Activated naive CD4-positive, alpha-beta T cell treated with anti-CD3 and anti-CD28 coated beads, Interleukin-2, amount 10 ng/mL, durations not matched to agents 7 days and 5 days (primary cell): ENCODE measurements around the gene KRTAP5-1.
A peak's percentile ranks its signal among the peaks of the same experiment; 100 is the strongest.
"Not testable (repeated sequence)": the region's sequence is repeated elsewhere in the genome, so short reads cannot be mapped to it uniquely, and the experiment has no call there.

Experiments
- CTCF ChIA-PET: fragments of 350-600 bp; sonication (Branson Sonifier 250); formaldehyde crosslinking; loops from one replicate; lab custom pipeline; 2021; ENCODE audit warnings: antibody characterized with exemption; lab: Charles Lee
- DNase-seq: peaks from one replicate; pipeline ENCODE4 v3.0.0-alpha.2; 2020
- H3K27ac Mint-ChIP-seq: one replicate; pipeline ENCODE4 v1.8.0; 2021; ENCODE audit warnings: mild to moderate bottlenecking, moderate library complexity, mixed read lengths
- H3K27me3 Mint-ChIP-seq: one replicate; pipeline ENCODE4 v1.8.0; 2021; ENCODE audit warnings: mild to moderate bottlenecking, mixed read lengths
- H3K36me3 Mint-ChIP-seq: one replicate; pipeline ENCODE4 v1.8.0; 2021; ENCODE audit warnings: mixed read lengths
- H3K4me1 Mint-ChIP-seq: one replicate; pipeline ENCODE4 v1.8.0; 2021; ENCODE audit warnings: mixed read lengths
- H3K4me3 Mint-ChIP-seq: one replicate; pipeline ENCODE4 v1.8.0; 2021; ENCODE audit warnings: mild to moderate bottlenecking, moderate library complexity, mixed read lengths
- H3K9me3 Mint-ChIP-seq: one replicate; pipeline ENCODE4 v1.8.0; 2021; ENCODE audit warnings: mixed read lengths

Gene KRTAP5-1

DNA sequence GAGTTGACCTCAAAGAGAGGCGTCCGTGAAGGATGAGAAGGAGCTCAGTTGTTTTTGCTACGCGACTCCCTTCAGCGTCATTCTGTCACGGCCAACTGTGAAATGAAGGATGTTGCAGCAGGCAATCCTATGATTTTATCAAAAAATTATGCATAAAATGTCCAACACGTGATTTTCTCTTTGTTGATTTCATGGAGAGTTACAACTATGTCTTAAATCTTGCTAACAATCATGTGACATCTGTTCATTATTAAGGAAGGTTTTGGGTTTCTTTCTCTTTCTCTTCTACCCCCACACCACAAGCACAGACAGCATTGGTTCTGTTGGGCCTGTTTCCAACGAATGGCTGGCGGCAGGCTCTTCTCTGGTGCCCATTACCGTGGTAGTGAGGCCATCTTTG lies 33.1 kb upstream of the KRTAP5-1 start:
- Mint-ChIP-seq H3K27me3 (peaks cover 13% of the 10 kb centered on the region), H3K4me3 (no peak overlapping the region), H3K9me3 (no peaks in the 10 kb centered on the region), H3K27ac (no peak overlapping the region), H3K36me3 (no peaks in the 10 kb centered on the region), H3K4me1 (peaks cover 2% of the 10 kb centered on the region)
- CTCF ChIA-PET, result no interaction called here
- DNase-seq, result no peak

DNA sequence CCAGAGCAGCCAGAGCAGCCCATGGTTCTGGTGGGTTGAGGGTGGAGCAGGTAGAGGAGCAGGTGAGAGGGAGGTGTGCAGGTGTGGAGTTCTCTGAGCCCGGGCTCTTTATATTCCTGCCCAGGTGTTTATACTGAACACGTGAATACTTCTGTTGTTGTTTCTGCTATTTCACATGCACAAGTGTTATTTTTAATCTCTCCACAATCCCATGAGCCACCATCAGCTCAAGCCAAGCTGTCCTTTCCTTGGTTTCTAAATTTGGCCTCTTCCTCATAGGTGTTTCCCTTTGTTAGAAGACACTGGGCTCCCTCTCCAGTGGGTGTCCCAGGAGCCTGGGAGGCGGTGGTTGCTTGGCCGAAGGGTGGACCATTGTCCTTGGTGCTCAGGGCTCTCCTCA lies 23.3 kb upstream of the KRTAP5-1 start, which contains the start of gene KRTAP5-3:
TSS of gene KRTAP5-3 (minus strand) at position 101 of the 400 bp plus-strand sequence. CDS start at position 23, 78 bp downstream.
- H3K36me3 Mint-ChIP-seq, result no peaks in the 10 kb centered on the region
- no peak within 1 kb of the TSS for H3K27ac Mint-ChIP-seq
- peaks cover 53% of the 10 kb centered on the region for H3K27me3 Mint-ChIP-seq
- DNase-seq, result no peak
- no peak within 1 kb of the TSS for H3K4me3 Mint-ChIP-seq
- H3K9me3 Mint-ChIP-seq, result no peaks in the 10 kb centered on the region
- CTCF ChIA-PET, result interaction anchor here (0.9 kb wide), 1 partner anchor 13 kb away, joined by 4 read pairs; no protein-coding TSS in a partner anchor
- peaks cover 9% of the 10 kb centered on the region for H3K4me1 Mint-ChIP-seq

DNA sequence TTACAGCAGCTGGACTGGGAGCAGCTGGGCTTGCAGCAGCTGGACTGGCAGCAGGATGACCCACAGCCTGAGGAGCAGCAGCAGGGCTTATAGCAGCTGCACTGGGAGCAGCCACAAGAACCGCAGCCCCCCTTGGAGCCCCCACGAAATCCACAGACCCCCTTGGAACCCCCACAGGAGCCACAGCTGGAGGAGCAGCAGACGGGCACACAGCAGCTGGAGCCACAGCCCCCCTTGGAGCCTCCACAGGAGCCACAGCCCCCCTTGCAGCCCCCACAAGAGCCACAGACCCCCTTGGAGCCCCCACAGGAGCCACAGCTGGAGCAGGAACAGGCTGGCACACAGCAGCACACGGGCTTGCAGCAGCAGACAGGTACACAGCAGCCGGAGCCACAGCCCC lies 22.8 kb upstream of the KRTAP5-1 start:
- not testable (repeated sequence) for H3K4me3 Mint-ChIP-seq

DNA sequence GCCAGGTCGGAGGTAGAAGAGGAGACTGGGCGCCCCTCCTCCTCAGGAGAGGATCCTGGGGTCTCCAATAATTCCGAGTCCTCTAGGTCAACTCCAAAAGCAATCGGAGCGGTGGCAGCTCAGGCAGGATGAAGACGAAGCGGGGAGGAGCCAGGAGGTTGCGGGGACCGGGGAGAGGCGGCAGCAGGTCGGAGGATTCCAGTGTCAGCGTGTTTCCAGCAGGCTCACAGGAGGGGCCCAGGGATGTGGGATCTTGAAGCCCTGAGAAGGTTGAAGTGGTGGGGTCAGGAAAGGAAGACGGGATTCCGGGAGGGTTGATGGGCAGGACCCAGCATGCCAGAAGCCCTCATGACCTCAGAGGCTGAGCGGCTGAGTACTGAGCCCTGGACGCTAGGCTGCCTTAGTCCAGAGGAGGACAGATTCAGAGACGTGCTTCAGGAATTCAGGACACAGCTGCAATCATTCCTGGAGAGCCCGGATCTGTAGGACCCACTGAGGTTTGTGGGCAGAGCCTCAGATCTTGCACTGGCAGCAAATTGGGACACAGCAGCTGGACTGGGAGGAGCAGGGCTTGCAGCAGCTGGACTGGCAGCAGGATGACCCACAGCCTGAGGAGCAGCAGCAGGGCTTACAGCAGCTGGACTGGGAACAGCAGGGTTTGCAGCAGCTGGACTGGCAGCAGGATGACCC lies 22.2 kb upstream of the KRTAP5-1 start:
- H3K36me3 Mint-ChIP-seq, H3K4me3 Mint-ChIP-seq, CTCF ChIA-PET, H3K4me1 Mint-ChIP-seq, DNase-seq, H3K9me3 Mint-ChIP-seq, H3K27ac Mint-ChIP-seq: not testable (repeated sequence)
- H3K27me3 Mint-ChIP-seq, result peaks cover 55% of the 10 kb centered on the region

More for the DNA sequence above, 22.8 kb upstream of the KRTAP5-1 start:
- H3K27ac Mint-ChIP-seq, H3K36me3 Mint-ChIP-seq, DNase-seq, H3K9me3 Mint-ChIP-seq, H3K4me1 Mint-ChIP-seq: not testable (repeated sequence)
- peaks cover 56% of the 10 kb centered on the region for H3K27me3 Mint-ChIP-seq
- CTCF ChIA-PET, result interaction anchor here (0.9 kb wide), 1 partner anchor 13 kb away, joined by 4 read pairs; no protein-coding TSS in a partner anchor

DNA sequence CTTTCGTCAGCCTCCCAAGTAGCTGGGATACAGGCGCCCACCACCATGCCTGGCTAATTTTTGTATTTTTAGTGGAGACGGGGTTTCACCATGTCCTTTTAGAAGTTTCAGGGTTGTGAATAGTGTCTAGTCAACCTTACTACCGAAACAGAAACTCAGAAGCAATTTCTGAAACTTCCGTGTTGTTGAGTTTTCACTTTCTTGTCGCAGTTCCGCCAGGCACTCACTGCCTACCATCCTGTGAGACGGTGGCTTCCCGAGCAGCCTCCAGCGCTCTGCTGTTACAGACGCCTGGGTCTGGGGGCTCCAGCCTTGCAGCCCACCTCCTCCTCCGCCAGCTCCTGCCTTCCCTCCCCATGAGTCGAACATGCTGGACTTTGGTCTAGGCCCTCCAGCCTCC lies 20.8 kb upstream of the KRTAP5-1 start:
- peak; percentile 36 for DNase-seq
- peaks cover 60% of the 10 kb centered on the region for H3K27me3 Mint-ChIP-seq
- CTCF ChIA-PET, result interaction anchor here (1.2 kb wide), 1 partner anchor 11 kb away, joined by 6 read pairs; no protein-coding TSS in a partner anchor
- H3K9me3 Mint-ChIP-seq, H3K4me1 Mint-ChIP-seq, H3K36me3 Mint-ChIP-seq, H3K4me3 Mint-ChIP-seq: not testable (repeated sequence)
- peak overlapping the region; percentile 49 for H3K27ac Mint-ChIP-seq

DNA sequence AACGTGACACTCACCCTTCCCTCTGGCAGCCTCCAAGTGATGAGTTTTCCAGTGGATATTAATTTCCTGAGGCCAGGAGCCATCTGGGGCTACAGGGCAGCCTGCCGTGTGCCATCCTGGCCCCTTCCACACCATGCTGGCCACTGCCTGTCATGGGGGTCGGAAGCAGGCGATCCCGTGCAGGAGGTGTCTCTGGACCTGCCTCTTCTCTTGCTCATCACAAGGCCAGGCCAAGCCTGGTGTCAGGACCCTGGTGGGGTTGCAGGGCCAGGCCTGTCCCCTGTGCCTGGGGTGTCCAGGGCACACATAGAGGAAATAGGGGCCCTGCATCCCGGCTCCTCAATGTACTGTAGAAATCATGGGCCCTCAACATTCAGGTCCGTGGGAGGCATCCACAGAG lies 19.6 kb upstream of the KRTAP5-1 start:
- Mint-ChIP-seq H3K27me3 (peaks cover 59% of the 10 kb centered on the region), H3K4me3 (no peak overlapping the region), H3K36me3 (no peaks in the 10 kb centered on the region), H3K9me3 (no peaks in the 10 kb centered on the region), H3K4me1 (peaks cover 9% of the 10 kb centered on the region), H3K27ac (no peak overlapping the region)
- DNase-seq, result no peak
- CTCF ChIA-PET, result no interaction called here

DNA sequence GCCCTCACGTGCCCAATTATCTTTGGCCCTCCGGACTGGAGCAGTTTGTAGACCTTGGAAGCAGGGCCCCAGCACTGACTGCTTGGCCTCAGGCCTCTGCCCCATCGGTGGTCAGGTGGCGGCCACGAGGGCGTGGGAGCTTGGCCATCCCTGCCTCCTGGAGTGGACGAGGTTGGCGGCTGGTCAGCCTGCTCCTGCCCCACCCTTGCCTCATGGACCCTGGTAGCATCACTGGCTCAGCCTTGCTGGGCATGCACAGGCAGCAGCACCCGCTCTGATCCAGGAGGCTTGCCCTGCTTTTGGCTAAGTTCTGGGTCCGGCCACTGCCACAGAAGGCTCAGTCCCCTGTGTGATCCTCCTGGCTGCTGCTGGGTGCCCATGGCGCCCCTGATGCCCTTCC lies 19.1 kb upstream of the KRTAP5-1 start:
- peaks cover 56% of the 10 kb centered on the region for H3K27me3 Mint-ChIP-seq
- H3K36me3 Mint-ChIP-seq, result no peaks in the 10 kb centered on the region
- no peak overlapping the region for H3K27ac Mint-ChIP-seq
- H3K4me1 Mint-ChIP-seq, result peaks cover 9% of the 10 kb centered on the region
- no peak for DNase-seq
- CTCF ChIA-PET, result no interaction called here
- no peaks in the 10 kb centered on the region for H3K9me3 Mint-ChIP-seq
- no peak overlapping the region for H3K4me3 Mint-ChIP-seq

DNA sequence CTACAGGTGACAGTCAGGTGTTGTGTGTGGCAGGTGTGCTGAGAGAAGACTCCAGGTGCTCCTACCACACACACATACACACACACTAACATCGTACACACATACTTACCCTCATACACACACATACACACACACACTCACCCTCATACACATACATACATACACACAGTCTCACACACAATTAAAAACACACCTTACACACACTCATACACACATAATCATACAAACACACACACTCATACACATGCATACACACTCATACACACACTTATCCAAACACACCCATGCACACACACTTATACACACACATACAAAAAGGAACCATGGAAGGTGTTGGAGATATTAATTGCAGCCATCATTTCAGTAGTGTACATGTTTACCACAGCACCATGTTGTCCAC lies 18.5 kb upstream of the KRTAP5-1 start:
- CTCF ChIA-PET, result no interaction called here
- Mint-ChIP-seq H3K4me3 (no peak overlapping the region), H3K4me1 (peaks cover 9% of the 10 kb centered on the region), H3K9me3 (no peaks in the 10 kb centered on the region), H3K36me3 (no peaks in the 10 kb centered on the region), H3K27me3 (peaks cover 54% of the 10 kb centered on the region), H3K27ac (no peak overlapping the region)
- no peak for DNase-seq

DNA sequence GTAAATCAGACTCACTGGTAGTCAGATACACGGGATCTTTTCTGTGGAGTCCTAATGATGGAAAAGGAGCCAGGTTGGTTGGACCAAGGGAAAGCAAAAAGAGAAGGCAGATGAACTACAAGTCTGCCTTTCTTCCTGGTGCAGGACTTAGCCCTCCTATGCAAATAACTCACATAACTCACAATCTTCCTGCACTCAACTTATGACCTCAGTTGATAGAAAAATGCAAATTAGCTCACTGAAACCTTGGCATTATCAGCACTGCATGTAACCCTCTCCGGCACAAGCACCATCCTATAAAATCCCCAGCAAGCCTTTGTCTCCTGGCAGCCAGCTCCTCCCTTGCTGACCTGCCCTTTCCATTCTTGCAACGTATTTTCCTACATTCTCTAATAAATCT lies 16.6 kb upstream of the KRTAP5-1 start:
- H3K4me1 Mint-ChIP-seq, H3K4me3 Mint-ChIP-seq, H3K9me3 Mint-ChIP-seq, CTCF ChIA-PET, H3K27ac Mint-ChIP-seq, H3K36me3 Mint-ChIP-seq, DNase-seq: not testable (repeated sequence)
- peaks cover 55% of the 10 kb centered on the region for H3K27me3 Mint-ChIP-seq

DNA sequence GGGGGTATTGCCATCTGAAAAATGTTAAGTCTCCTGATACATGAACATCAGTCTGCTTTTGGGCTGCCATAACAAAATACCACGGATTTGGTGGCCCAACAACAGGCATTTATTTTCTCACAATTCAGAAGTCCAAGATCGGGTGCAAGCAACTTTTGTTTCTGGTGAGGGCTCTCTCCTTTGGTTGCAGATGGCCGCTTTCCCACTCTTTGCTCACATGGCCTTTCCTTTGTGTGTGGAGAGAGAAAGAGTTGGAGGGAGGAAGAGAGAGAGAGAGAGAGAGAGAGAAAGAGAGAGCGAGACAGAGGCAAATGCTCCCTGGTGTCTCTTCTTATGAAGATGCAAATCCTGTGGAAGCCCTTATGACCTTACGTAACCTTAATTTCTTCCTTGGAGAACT lies 15.5 kb upstream of the KRTAP5-1 start:
- CTCF ChIA-PET, result no interaction called here
- Mint-ChIP-seq H3K4me1 (peaks cover 1% of the 10 kb centered on the region), H3K27ac (no peak overlapping the region), H3K27me3 (peaks cover 54% of the 10 kb centered on the region), H3K4me3 (no peak overlapping the region), H3K9me3 (no peaks in the 10 kb centered on the region), H3K36me3 (no peaks in the 10 kb centered on the region)
- no peak for DNase-seq

DNA sequence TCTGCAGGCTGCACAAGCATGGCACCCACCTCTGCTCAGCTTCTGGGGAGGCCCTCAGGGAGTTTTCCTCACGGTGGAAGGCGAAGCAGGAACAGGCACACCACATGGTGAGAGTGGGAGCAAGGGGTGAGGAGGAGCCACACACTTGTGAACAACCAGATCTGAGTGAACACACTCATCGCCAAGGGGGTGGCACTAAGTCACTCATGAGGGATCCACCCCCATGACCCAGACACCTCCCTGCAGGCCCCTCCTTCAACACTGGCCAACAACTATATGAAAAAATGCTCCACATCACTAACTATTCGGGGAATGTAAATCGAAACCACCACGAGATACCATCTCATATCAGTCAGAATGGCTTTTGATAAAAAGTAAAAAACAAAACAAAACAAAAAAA lies 13.7 kb upstream of the KRTAP5-1 start:
- peaks cover 64% of the 10 kb centered on the region for H3K27me3 Mint-ChIP-seq
- no peak overlapping the region for H3K27ac Mint-ChIP-seq
- no peaks in the 10 kb centered on the region for H3K9me3 Mint-ChIP-seq
- H3K4me3 Mint-ChIP-seq, result no peak overlapping the region
- peaks cover 5% of the 10 kb centered on the region for H3K4me1 Mint-ChIP-seq
- DNase-seq, result no peak
- CTCF ChIA-PET, result no interaction called here
- no peaks in the 10 kb centered on the region for H3K36me3 Mint-ChIP-seq

DNA sequence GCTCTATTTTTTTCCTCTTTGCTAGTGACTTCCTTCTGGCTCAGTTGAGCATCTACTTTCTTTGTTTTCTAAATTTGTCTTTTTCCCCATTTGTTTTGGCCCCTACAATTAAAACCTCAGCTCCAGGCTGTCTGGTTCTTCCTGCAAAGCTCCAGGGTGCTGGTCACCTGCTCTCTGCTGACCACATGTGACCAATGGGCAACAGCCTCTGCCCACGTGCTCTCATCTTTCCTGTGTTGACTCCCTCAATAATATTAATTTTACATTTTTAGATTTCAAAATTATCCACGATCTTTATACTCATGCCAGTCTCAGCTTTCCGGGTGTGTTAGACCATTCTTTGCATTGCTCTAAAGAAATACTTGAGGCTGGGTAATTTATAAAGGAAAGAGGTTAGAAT lies 13.3 kb upstream of the KRTAP5-1 start:
- H3K9me3 Mint-ChIP-seq, H3K4me3 Mint-ChIP-seq, H3K36me3 Mint-ChIP-seq, CTCF ChIA-PET, H3K4me1 Mint-ChIP-seq, DNase-seq: not testable (repeated sequence)
- Mint-ChIP-seq H3K27me3 (peaks cover 68% of the 10 kb centered on the region), H3K27ac (peak overlapping the region; percentile 38)

DNA sequence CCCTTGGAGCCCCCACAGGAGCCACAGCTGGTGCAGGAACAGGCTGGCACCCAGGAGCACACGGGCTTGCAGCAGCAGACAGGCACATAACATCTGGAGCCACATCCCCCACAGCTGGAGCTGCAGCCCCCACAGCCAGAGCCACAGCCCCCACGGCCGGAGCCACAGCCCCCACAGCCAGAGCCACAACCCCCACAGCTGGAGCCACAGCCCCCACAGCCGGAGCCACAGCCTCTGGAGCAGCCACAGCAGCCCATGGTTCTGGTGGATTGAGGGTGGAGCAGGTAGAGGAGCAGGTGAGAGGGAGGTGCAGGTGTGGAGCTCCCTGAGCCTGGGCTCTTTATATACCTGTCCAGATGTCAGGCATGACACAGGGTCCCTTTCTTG lies 12.9 kb upstream of the KRTAP5-1 start, which contains the start of gene KRTAP5-2:
TSS of gene KRTAP5-2 (minus strand) at position 301 of the 387 bp plus-strand sequence. CDS start at position 257, 44 bp downstream.
- Mint-ChIP-seq H3K9me3 (no peaks in the 10 kb centered on the region), H3K4me1 (peaks cover 5% of the 10 kb centered on the region), H3K27me3 (peaks cover 69% of the 10 kb centered on the region), H3K4me3 (no peak within 1 kb of the TSS), H3K36me3 (no peaks in the 10 kb centered on the region), H3K27ac (peak within 1 kb of the TSS; percentile 38)
- no peak for DNase-seq
- CTCF ChIA-PET, result interaction anchor here (1.2 kb wide), 1 partner anchor 23 kb away, joined by 3 read pairs; no protein-coding TSS in a partner anchor

DNA sequence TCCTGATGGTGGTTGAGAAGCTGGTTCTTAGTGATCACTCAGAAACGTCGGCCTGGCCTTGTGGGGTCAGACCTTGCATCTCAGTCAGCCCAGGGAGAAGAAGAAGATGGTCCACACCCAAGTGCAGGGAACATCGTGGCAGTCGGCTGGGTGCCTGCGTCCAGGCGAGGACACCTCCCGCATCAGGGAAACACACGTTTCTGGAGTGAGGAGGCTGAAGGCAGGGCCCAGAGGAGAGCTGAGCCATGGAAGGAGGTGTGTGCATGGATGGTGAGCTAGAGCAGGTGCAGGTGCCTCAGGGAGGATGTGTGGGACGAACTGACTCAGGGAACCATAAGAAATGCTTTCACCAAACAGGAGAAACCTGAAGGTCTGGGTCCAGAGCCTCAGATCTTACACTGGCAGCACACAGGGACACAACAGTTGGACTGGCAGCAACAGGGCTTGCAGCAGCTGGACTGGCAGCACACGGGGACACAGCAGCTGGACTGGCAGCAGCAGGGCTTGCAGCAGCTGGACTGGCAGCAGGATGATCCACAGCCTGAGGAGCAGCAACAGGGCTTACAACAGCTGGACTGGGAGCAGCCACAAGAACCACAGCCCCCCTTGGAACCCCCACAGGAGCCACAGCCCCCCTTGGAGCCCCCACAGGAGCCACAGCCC lies 12.4 kb upstream of the KRTAP5-1 start:
- peaks cover 5% of the 10 kb centered on the region for H3K4me1 Mint-ChIP-seq
- no peaks in the 10 kb centered on the region for H3K9me3 Mint-ChIP-seq
- H3K27me3 Mint-ChIP-seq, result peaks cover 73% of the 10 kb centered on the region
- H3K4me3 Mint-ChIP-seq, result no peak overlapping the region
- CTCF ChIA-PET, result interaction anchor here (1.2 kb wide), 1 partner anchor 23 kb away, joined by 3 read pairs; no protein-coding TSS in a partner anchor
- no peak overlapping the region for H3K27ac Mint-ChIP-seq
- H3K36me3 Mint-ChIP-seq, result no peaks in the 10 kb centered on the region
- DNase-seq, result no peak
